HL-60 (cell line): Measurements from ENCODE around the gene PIEZO1.

ENCODE experiments used
- DNase-seq, 2 experiments: peaks; one replicate each; pipeline ENCODE4 v3.0.0-alpha.2; 2010 to 2020; ENCODE audit warnings: low read depth in 1 of 2, low spot score in 1 of 2
- H3K27ac ChIP-seq: fragments of 250-450 bp; sonication (Bioruptor Pico); replicated peaks from 2 replicates; pipeline ENCODE4 v1.5.1; 2020; ENCODE audit warnings: mild to moderate bottlenecking, moderate library complexity
- H3K27me3 ChIP-seq: fragments of 250-450 bp; sonication (Bioruptor Pico); 2 replicates; pipeline ENCODE4 v1.5.1; 2021; ENCODE audit warnings: mild to moderate bottlenecking, moderate library complexity; ENCODE audit not compliant: insufficient read depth, poor library complexity, severe bottlenecking
- H3K4me3 ChIP-seq: replicated peaks from 2 replicates; pipeline ENCODE4 v1.5.1; 2011; ENCODE audit warnings: mild to moderate bottlenecking, control low read depth, low read length; ENCODE audit not compliant: insufficient read depth
- GABPA ChIP-seq: IDR thresholded peaks from 2 replicates; pipeline ENCODE4 v1.6.1; 2012; ENCODE audit warnings: low read depth
- POLR2AphosphoS5 ChIP-seq: IDR thresholded peaks from 2 replicates; pipeline ENCODE4 v1.6.1; 2012; ENCODE audit warnings: low read depth
- REST ChIP-seq: IDR thresholded peaks from 2 replicates; pipeline ENCODE4 v1.6.1; 2012; ENCODE audit warnings: low read depth; ENCODE audit not compliant: insufficient replicate concordance
- SPI1 ChIP-seq: IDR thresholded peaks from 2 replicates; pipeline ENCODE4 v1.6.1; 2012; ENCODE audit warnings: low read depth, mild to moderate bottlenecking, borderline replicate concordance
- TF ChIP-seq, protein P1 (sequence below): IDR thresholded peaks from one replicate; pipeline ENCODE4 v1.5.1; 2011; ENCODE audit warnings: low read length, control low read depth, inconsistent platforms; ENCODE audit not compliant: insufficient read depth

The PIEZO1 gene

DNA sequence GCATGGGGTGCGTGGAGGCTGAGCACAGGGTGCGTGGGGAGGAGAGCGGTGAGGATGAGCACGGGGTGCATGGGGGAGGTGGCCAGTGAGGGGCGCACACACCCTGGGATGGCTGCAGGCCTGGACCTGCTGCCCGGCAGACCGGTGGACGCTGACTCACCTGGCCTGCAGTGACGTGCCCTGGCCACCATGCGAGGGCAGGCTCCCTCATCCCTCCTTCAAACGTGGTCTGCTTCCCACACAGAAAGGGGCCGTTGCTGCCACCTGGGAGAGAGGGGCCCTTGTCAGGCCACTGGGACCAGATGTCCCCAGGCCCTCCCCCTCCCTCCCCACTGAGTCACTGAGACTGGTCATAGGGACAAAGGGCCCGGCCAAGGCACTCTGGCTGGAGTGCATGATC lies 46.8 kb upstream of the PIEZO1 start:
- H3K4me3 ChIP-seq: no peak overlapping the region
- no peak for DNase-seq
- H3K27me3 ChIP-seq: no peaks in the 10 kb centered on the region
- TF ChIP-seq SPI1 (no peak), GABPA (no peak), REST (no peak), POLR2AphosphoS5 (no peak)
- TF ChIP-seq, protein P1, sequence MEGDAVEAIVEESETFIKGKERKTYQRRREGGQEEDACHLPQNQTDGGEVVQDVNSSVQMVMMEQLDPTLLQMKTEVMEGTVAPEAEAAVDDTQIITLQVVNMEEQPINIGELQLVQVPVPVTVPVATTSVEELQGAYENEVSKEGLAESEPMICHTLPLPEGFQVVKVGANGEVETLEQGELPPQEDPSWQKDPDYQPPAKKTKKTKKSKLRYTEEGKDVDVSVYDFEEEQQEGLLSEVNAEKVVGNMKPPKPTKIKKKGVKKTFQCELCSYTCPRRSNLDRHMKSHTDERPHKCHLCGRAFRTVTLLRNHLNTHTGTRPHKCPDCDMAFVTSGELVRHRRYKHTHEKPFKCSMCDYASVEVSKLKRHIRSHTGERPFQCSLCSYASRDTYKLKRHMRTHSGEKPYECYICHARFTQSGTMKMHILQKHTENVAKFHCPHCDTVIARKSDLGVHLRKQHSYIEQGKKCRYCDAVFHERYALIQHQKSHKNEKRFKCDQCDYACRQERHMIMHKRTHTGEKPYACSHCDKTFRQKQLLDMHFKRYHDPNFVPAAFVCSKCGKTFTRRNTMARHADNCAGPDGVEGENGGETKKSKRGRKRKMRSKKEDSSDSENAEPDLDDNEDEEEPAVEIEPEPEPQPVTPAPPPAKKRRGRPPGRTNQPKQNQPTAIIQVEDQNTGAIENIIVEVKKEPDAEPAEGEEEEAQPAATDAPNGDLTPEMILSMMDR: no peak
- no peak overlapping the region for H3K27ac ChIP-seq

DNA sequence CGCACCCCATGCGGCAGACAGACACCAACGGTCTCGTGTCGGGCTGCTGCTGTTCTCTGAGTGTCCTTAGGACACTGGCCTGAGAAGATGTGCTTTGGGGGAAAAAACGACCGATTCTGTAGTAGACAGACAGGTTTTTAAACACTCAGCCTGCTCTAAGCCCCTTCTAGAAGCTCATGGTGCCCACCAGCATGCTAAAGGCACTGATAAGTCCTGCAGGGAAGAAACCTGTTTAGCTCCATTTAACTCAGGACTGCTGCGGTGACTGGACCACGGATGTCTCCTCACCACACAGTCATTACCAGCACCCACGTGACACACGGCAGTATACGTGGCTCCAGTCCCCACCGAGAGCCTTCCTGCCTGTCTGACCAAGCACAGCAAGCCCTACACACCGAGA lies 45.8 kb upstream of the PIEZO1 start:
- TF ChIP-seq SPI1 (no peak), GABPA (no peak), POLR2AphosphoS5 (no peak), REST (no peak)
- TF ChIP-seq, protein P1: no peak
- DNase-seq: no peak
- no peak overlapping the region for H3K4me3 ChIP-seq
- no peaks in the 10 kb centered on the region for H3K27me3 ChIP-seq
- H3K27ac ChIP-seq: no peak overlapping the region

DNA sequence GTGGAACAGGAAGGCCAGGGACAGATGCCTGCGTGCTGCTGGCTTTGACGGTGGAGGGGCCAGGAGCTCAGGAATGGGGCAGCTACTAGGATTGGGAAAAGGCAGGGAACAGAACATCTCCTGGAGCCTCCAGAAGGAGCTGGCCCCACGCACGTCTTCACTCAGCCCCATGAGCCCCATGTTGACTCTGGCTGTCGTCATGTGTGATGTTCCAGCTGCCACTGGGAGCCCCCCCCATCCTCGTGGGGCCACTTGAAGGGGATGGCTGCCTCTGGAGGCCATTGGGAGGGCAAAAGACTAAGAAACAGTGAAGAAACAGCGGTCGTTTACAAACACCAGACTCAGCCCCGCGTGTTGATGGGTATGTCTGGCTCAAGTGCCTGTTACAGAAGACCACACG lies 45.2 kb upstream of the PIEZO1 start:
- no peak for DNase-seq
- no peaks in the 10 kb centered on the region for H3K27me3 ChIP-seq
- H3K27ac ChIP-seq: no peak overlapping the region
- TF ChIP-seq, protein P1: no peak
- TF ChIP-seq REST (no peak), SPI1 (no peak), GABPA (no peak), POLR2AphosphoS5 (no peak)
- H3K4me3 ChIP-seq: no peak overlapping the region
